Coronary artery (tissue), 2 donors: ENCODE measurements around the gene CLEC16A.
"Not testable (repeated sequence)": the region's sequence is repeated elsewhere in the genome, so short reads cannot be mapped to it uniquely, and the experiment has no call there.

Source experiments
- DNase-seq: peaks from one replicate; pipeline ENCODE4 v3.0.0-alpha.2; 2017; ENCODE audit warnings: low spot score
- H3K27ac ChIP-seq, 2 donors: fragments of 200-600 bp; sonication (generic); one replicate each; pipeline ENCODE4 v1.5.1; 2016 to 2019
- H3K4me3 ChIP-seq: fragments of 200-600 bp; sonication (generic); 2 replicates; pipeline ENCODE4 v1.5.1; 2016; ENCODE audit warnings: mild to moderate bottlenecking, moderate library complexity
- CTCF ChIP-seq: fragments of 200-600 bp; sonication (generic); IDR thresholded peaks from one replicate; pipeline ENCODE4 v1.5.1; 2019; ENCODE audit warnings: antibody characterized with exemption

The CLEC16A gene

GRCh38 chr16:11213373-11213772, 269.0 kb downstream of the CLEC16A start:
- no peak for DNase-seq

DNA sequence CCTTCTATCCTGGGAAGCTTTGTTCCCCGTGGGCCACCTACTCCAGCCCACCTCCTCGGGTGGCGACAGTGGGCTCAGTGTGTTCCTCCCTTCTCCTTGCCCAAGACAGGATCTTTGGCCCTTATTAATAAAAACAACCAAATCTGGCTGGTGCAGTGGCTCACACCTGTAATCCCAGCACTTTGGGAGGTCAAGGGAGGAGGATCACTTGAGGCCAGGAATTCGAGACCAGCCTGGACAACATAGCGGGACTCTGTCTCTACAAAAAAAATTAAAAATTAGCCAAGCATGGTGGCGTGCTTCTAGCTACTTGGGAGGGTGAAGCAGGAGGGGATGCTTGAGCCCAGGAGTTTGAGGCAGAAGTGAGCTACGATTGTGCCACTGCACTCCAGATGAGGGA, 269.4 kb downstream of the CLEC16A start:
- no peak for DNase-seq
- no peak overlapping the region for H3K27ac ChIP-seq
- no peak overlapping the region for H3K4me3 ChIP-seq
- TF ChIP-seq CTCF = no peak

More at GRCh38 chr16:11213373-11213772, 269.0 kb downstream of the CLEC16A start:
- no peak overlapping the region for H3K27ac ChIP-seq
- no peak overlapping the region for H3K4me3 ChIP-seq
- no peak for TF ChIP-seq CTCF

DNA sequence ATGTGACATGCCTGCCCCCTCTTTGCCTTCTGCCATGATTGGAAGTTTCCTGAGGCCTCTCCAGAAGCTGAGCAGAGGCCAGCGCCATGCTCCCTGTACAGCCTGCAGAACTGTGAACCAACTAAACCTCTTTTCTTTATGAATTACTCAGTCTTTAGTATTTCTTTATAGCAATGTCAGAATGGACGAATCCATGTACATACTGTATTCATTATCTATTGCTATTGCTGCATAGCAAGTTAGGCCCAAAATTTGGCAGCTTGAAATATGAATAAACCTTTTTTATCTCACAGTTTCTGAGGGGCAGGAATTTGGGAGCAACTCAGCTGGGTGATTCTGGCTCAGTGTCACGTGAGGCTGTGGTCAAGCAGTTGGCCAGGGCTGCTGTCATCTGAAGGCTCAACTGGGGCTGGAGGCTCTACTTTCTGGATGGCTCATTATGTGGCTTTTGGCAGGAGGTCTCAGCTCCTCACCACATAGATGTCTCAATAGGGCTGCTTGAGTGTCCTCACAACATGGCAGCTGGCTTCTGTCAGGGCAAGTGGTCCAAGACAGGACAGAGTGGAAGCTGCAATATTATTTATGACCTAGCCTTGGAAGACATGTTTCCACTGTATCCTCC, 271.7 kb downstream of the CLEC16A start:
- no peak for TF ChIP-seq CTCF
- no peak overlapping the region for H3K27ac ChIP-seq
- no peak for DNase-seq
- no peak overlapping the region for H3K4me3 ChIP-seq

DNA sequence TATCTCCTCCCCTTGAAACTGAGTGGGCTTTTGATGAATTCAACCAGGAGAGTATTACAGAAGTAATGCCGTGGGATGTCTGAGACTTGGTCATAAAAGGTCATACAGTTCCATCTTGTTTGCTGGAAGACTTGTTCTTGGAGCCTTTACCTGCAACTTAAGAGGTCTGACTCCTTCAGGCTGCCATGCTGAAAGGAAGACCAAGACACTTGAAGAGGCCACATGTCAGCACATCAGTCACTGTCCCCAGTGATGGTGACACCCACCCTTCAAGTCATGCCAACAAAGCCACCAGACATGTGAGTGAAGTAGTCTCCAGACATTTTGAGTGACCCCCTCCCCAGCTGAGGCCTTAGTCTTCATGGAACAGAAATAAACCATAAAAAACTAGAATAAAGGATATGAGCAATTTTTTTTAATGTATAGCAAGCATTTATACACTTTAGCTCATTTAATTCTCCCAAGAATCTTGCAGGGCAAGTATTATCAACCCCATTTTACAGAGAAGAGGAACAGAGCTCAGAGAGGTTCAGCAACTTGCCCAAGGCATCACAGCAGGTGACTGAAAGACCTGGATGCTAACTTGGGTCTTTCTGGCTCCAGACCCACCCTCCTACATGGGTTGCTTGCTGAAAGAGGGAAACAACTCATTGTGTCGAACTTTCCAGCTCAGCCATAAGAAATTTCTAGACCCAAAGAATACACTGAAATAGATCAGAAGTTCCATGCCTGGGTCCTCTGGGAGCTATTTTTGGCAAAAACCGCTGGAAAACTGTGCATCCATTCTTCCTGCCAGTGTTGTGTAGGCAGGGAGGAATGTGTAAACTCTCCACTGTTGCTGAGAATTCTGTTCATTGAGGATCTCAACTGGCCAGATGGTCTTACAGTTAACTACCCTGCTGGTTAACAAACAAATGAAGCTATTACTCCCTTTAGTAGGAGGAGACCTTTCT, 273.6 kb downstream of the CLEC16A start:
- TF ChIP-seq CTCF = no peak

GRCh38 chr16:11218604-11218962, 274.2 kb downstream of the CLEC16A start:
- no peak for TF ChIP-seq CTCF
- Histone ChIP-seq H3K27ac (no peak overlapping the region), H3K4me3 (no peak overlapping the region)
- no peak for DNase-seq

More for the DNA sequence above, 273.6 kb downstream of the CLEC16A start:
- no peak overlapping the region for H3K4me3 ChIP-seq
- H3K27ac ChIP-seq = no peak overlapping the region
- no peak for DNase-seq

- no peak for DNase-seq
- Histone ChIP-seq H3K27ac (no peak overlapping the region), H3K4me3 (no peak overlapping the region)
- no peak for TF ChIP-seq CTCF
Measured at GRCh38 chr16:11219178-11219577, 274.8 kb downstream of the CLEC16A start.

DNA sequence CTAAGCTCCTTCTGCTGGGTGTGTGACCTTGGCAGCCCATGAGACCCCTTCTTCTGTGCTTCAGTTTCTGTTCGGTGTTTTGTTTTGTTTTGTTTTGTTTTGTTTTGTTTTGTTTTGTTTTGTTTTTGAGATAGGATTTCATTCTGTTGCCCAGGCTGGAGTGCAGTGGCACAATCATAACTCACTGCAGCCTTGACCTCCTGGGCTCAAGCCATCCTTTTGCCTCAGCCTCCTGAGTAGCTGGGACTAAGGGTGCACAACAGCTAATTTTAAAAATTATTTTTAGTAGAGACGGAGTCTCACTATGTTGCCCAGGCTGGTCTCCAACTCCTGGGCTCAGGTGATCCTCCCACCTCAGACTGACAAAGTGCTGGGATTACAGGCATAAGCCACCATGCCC, 276.1 kb downstream of the CLEC16A start:
- not testable (repeated sequence) for H3K4me3 ChIP-seq

More for the DNA sequence above, 276.1 kb downstream of the CLEC16A start:
- not testable (repeated sequence) for DNase-seq, H3K27ac ChIP-seq
